Tibial artery (tissue), 4 donors: ENCODE data around the gene COA8.

ENCODE experiments used
- DNase-seq, 2 donors: peaks; one replicate each; pipeline ENCODE4 v3.0.0-alpha.2; 2019
- H3K27ac ChIP-seq, 2 donors: fragments of 200-600 bp; sonication (generic) in 1 of 2; 1 replicate in 1 of 2; 2 replicates in 1 of 2; pipeline ENCODE4 v1.5.1; 2018 to 2019; ENCODE audit warnings: mild to moderate bottlenecking in 1 of 2
- H3K27me3 ChIP-seq, 2 donors: fragments of 200-600 bp; sonication (generic) in 1 of 2; one replicate each; pipeline versions ENCODE4 v1.5.1 to v1.6.0; 2016 to 2019
- H3K36me3 ChIP-seq, 3 donors: fragments of 200-600 bp; sonication (generic) in 2 of 3; one replicate each; pipeline ENCODE4 v1.5.1; 2016 to 2019; ENCODE audit warnings: mild to moderate bottlenecking in 2 of 3
- H3K4me1 ChIP-seq, 4 donors: fragments of 200-600 bp; sonication (generic) in 2 of 4; 1 replicate in 3 of 4; 2 replicates in 1 of 4; pipeline ENCODE4 v1.5.1; 2016 to 2019
- H3K4me3 ChIP-seq, 2 donors: fragments of 200-600 bp; sonication (generic) in 1 of 2; 1 replicate in 1 of 2; 2 replicates in 1 of 2; pipeline ENCODE4 v1.5.1; 2018 to 2019; ENCODE audit warnings: mild to moderate bottlenecking in 2 of 2
- H3K9me3 ChIP-seq, 3 donors: fragments of 200-600 bp; sonication (generic) in 1 of 3; one replicate each; pipeline ENCODE4 v1.5.1; 2016 to 2019
- CTCF ChIP-seq, 2 experiments: fragments of 200-600 bp in 1 of 2; fragments of 450-650 bp in 1 of 2; IDR thresholded peaks; one replicate each; pipeline ENCODE4 v1.5.1; 2017 to 2019; ENCODE audit warnings: antibody characterized with exemption in 2 of 2, mild to moderate bottlenecking in 1 of 2, moderate library complexity in 1 of 2
- intact Hi-C: fragments of 100-400 bp; cut with DNase I; formaldehyde crosslinking; loops from one replicate; pipeline ENCODE4 v1.15.0; 2023; ENCODE audit warnings: low total_unique reads

The COA8 gene

GRCh38 chr14:103541709-103542604, 20.8 kb upstream of the COA8 start:
- peaks cover 0 to 3% (median 0%) of the 10 kb centered on the region in 3 donors for H3K36me3 ChIP-seq
- H3K4me3 ChIP-seq, result no peak overlapping the region
- H3K9me3 ChIP-seq, result no peaks in the 10 kb centered on the region
- peaks cover 0 to 79% (median 73%) of the 10 kb centered on the region in 4 donors for H3K4me1 ChIP-seq
- TF ChIP-seq CTCF (IDR thresholded peaks at IDR 0.05), result peak in 1 of 2 experiments; percentile 19
- DNase-seq, result no peak
- H3K27me3 ChIP-seq, result no peaks in the 10 kb centered on the region
- intact Hi-C loops, result loop anchor here (2.0 to 10.0 kb wide), 2 partner anchors 21 to 47 kb away; no protein-coding TSS in a partner anchor
- peak overlapping the region; percentile 83 to 86 for H3K27ac ChIP-seq

- Histone ChIP-seq H3K9me3 (no peaks in the 10 kb centered on the region), H3K27ac (peak overlapping the region; percentile 83 to 86), H3K4me1 (peaks cover 0 to 84% (median 74%) of the 10 kb centered on the region in 4 donors), H3K36me3 (no peaks in the 10 kb centered on the region), H3K4me3 (no peak overlapping the region), H3K27me3 (no peaks in the 10 kb centered on the region)
- peak in 1 of 2 donors; percentile 91 for DNase-seq
- TF ChIP-seq CTCF (IDR thresholded peaks at IDR 0.05), result no peak
- intact Hi-C loops, result loop anchor here (10.0 kb wide), 1 partner anchor 48 kb away; no protein-coding TSS in a partner anchor
Measured at GRCh38 chr14:103542605-103543088, 20.1 kb upstream of the COA8 start.

GRCh38 chr14:103543140-103543539, 19.6 kb upstream of the COA8 start:
- H3K4me3 ChIP-seq, result no peak overlapping the region
- intact Hi-C loops, result loop anchor here (10.0 kb wide), 1 partner anchor 48 kb away; no protein-coding TSS in a partner anchor

GRCh38 chr14:103543721-103544387, 18.9 kb upstream of the COA8 start:
- peak in 1 of 2 donors; percentile 89 for DNase-seq
- peaks cover 0 to 82% (median 68%) of the 10 kb centered on the region in 4 donors for H3K4me1 ChIP-seq

More at GRCh38 chr14:103543140-103543539, 19.6 kb upstream of the COA8 start:
- DNase-seq, result no peak
- TF ChIP-seq CTCF (IDR thresholded peaks at IDR 0.05), result no peak
- Histone ChIP-seq H3K9me3 (no peaks in the 10 kb centered on the region), H3K36me3 (no peaks in the 10 kb centered on the region), H3K27me3 (no peaks in the 10 kb centered on the region), H3K4me1 (peaks cover 0 to 82% (median 72%) of the 10 kb centered on the region in 4 donors), H3K27ac (peak overlapping the region; percentile 83 to 86)

More at GRCh38 chr14:103543721-103544387, 18.9 kb upstream of the COA8 start:
- no peaks in the 10 kb centered on the region for H3K27me3 ChIP-seq
- intact Hi-C loops, result loop anchor here (10.0 kb wide), 1 partner anchor 49 kb away; no protein-coding TSS in a partner anchor
- no peaks in the 10 kb centered on the region for H3K9me3 ChIP-seq
- TF ChIP-seq CTCF (IDR thresholded peaks at IDR 0.05), result no peak
- H3K4me3 ChIP-seq, result no peak overlapping the region
- no peaks in the 10 kb centered on the region for H3K36me3 ChIP-seq
- peak overlapping the region; percentile 83 to 86 for H3K27ac ChIP-seq
